ENCODE results near the gene ZRANB2.

- TF ChIP-seq CTCF (conservative IDR thresholded peaks at IDR 0.05; ENCODE audit: low read depth, low read length): no peak
- TF ChIP-seq POLR2A (IDR thresholded peaks at IDR 0.05; ENCODE audit: low read depth, low read length): no peak
- TF ChIP-seq CHD1 (IDR thresholded peaks at IDR 0.05; ENCODE audit: low read depth, low read length): no peak
- no peak for TF ChIP-seq RAD21 (IDR thresholded peaks at IDR 0.05; ENCODE audit: low read length)
- no peak for TF ChIP-seq BHLHE40 (IDR thresholded peaks at IDR 0.05; ENCODE audit: low read depth, low read length)
- no peak for TF ChIP-seq CEBPB (IDR thresholded peaks at IDR 0.05; ENCODE audit: low read depth, low read length)
- TF ChIP-seq MAFK (IDR thresholded peaks at IDR 0.05; ENCODE audit: low read depth, low read length): no peak
- no peak for TF ChIP-seq RFX5 (IDR thresholded peaks at IDR 0.05; ENCODE audit: low read depth, low read length)
- no peak for TF ChIP-seq SMC3 (IDR thresholded peaks at IDR 0.05; ENCODE audit: low read depth, low read length)
Measured at GRCh38 chr1:71026093-71026492, 54.7 kb downstream of the ZRANB2 start.
